Stimulated activated CD8-positive, alpha-beta memory T cell treated with anti-CD3 and anti-CD28 coated beads, Interleukin-7, amount 100 ng/mL, for 24 hours (primary cell): Measurements from ENCODE around the gene LHFPL2.

Source experiments
- DNase-seq: peaks from one replicate; pipeline ENCODE4 v3.0.0-alpha.2; 2020; ENCODE audit warnings: low read depth

Gene LHFPL2

DNA sequence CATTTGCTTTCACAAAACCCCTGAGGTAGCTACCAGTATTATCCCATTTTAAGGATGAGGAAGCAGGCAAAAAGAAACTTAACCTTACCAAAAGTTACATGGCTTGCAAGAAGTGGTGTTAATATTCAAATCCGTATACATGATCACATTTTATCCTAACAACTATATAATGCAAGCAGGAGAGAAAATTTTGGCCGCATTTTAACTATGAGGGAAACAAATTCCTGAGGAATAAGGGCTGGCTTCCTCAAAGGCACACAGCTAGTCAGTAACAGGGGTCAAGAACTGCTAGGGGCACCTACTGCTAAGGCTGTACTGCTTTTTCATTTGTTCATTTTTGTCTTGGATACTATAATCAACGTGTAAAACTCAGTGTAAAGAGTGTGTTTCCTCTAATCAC lies 81.0 kb downstream of the LHFPL2 start:
- DNase-seq: no peak

DNA sequence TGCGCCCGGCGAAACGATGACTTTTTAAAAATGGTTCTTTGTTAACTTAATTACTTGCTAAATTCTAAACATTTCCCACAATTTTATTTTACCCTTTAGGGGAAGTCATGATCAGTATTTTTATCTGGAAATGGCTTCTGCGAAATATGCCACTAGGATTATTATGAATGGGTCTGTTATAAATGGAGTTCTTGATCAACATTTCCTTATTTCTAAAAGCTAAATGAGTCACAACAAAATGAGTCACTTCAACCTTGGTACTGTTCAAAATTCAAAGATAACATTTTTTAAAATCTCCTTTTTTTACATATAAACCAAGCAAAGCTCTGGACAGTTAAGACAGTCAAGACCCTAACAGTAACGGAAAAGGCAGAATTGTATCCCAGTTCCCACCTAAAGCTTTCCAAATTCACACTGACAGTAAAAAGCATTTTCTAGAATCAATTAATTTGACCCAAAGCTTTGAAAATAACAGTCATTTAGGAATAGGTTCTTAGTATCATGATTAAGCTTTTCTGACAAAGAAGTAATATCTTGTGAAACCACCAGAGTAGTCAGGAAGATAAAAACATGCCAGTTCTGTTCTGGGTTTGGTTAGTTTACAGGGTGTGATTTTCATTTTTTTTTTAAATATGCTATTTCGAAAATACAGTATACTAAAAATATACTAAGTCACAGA lies 81.7 kb downstream of the LHFPL2 start:
- no peak for DNase-seq

GRCh38 chr5:78565395-78565794 lies 83.2 kb downstream of the LHFPL2 start:
- DNase-seq: no peak

GRCh38 chr5:78563621-78564020 lies 85.0 kb downstream of the LHFPL2 start:
- DNase-seq: no peak

GRCh38 chr5:78562714-78563330 lies 85.8 kb downstream of the LHFPL2 start:
- DNase-seq: no peak

DNA sequence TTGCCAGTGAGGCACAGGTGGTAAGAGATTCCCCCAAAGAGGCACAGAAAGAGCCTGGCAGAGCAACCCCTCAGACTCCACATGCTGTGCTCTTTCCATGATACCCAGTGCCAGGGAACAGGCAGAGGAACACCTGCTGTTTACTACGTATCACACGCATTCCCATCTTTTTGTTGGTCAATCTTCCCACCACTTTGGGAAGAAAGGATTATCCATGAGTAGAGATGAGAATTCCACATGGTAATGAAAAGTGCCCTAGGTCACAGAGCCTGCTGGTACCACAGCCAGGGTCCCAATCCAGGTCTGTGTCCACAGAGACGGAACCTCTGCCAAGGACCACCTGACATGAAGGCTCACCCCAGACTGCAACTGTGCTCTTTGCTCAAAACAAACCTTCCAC lies 86.6 kb downstream of the LHFPL2 start:
- no peak for DNase-seq

GRCh38 chr5:78561261-78561660 lies 87.3 kb downstream of the LHFPL2 start:
- no peak for DNase-seq

DNA sequence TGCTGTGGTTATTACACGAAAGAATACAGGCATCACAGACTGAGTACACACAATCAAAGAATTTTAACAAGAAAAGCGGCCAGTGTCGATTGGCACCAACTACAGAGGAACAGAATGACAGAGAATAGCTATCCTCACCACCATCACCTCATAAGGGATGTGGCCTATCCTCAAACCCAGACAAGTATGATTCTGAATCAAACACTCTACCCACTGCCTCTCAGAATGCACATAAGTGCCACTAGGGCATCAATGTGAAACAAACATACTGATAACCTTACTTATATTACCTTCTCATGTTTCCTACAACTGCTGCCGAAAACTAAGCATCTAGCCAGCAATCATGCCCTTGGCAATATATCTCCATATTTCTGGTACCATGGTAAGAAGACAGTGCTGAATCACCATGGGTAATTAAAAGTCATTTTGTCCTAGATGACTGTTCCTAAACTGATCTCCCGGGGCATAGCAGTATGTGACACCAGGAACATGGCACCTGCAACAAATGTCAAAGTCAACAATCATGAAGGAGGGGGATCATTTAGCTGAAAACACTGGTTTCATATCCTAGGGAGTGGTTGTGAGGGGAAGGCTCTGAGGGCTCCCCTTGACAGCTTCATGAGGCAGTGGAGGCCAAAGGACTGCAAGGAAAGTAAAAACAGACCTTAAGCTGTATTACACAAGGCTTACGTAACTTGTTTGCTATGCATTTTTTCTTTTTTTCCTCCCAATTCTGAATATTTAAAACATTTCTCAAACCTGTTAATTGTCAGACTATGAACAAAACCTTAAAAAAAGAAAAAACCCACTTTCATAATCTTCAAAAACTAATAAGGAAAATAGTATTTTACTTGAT lies 88.3 kb downstream of the LHFPL2 start:
- no peak for DNase-seq

GRCh38 chr5:78557601-78558000 lies 91.0 kb downstream of the LHFPL2 start:
- no peak for DNase-seq

- no peak for DNase-seq
Observed at GRCh38 chr5:78555870-78556269, 92.7 kb downstream of the LHFPL2 start.

- no peak for DNase-seq
Observed at GRCh38 chr5:78554670-78555069, 93.9 kb downstream of the LHFPL2 start.

- DNase-seq: no peak
Observed at GRCh38 chr5:78553580-78554353, 94.8 kb downstream of the LHFPL2 start.

GRCh38 chr5:78552729-78553342 lies 95.7 kb downstream of the LHFPL2 start:
- no peak for DNase-seq

DNA sequence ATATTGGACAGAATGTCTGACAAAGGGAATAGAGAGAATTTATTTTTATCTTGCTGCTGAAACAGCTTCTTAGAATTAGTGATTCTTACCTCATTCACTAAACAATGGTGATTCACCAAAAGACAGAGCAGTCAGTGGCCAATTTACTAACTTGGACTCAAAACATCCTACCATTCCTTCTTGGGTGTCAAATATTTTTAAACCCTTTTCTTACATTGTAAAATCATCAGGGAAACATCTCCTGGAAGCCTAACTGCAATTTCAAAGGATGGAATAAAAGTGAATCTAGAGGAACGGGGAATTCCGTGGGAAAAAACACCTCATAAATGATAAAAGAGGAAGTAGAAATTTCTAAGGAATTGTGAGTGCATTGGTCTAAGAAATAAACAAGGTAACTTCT lies 97.7 kb downstream of the LHFPL2 start:
- DNase-seq: no peak

DNA sequence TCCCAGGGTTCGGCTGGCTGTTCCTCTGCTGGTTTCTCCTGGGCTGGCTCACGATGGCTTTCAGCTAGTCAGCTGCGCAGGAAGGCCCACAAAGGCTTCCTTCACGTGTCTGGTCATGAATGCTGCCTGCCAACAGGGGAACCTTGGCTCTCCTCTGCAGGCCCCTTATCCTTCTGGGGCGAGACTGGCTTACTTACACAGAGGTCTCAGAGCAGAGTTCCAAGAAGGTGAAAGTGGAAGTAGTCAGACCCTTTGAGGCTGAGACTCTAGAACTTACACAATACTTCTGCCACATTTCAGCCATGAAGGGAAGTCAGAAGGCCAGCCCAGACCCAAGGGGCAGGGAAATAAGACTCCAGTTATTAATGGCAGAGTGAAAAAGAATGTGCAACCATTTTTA lies 99.5 kb downstream of the LHFPL2 start:
- DNase-seq: no peak

DNA sequence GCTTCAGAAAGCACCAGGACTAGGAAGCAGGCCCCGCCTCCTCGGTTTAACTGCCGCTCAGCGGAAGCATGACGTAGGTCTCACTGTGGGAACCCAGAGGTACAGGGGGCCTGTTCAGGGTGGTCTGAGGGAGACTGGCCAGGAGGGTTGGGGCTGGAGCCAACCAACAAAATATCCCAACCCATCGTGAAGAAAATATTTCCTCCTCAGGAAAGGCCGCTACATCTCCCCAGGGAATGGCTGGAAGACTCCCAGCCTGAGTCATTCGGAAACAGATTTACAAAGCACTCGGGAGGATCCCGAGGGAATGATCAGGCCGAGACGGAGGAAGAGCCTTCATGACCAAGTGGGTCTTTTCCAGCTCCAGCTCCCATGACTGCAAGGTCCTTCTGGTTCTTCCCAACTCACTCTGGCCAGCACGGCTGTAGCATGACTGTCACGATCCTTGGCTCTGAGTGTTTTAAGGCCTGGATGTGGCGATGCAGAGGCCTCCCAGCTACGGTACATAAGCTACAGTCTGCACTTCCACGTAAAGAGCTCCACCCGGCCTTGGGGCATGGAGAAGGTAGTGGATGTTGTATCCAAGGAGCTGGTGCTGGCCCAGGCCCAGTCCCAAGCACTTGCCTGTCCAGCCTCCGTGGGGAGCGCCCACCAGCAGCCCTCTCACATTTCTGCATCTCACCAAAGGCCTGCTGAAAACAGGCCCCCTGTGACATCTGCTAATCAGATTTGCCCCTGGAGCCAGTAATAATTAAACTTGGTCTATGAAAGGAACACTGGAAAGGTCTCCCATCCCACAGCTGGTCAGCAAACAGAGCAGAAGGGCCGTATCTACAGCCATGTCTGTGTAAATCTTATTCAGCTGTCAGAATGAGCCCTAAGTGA lies 100.6 kb downstream of the LHFPL2 start:
- DNase-seq: no peak

DNA sequence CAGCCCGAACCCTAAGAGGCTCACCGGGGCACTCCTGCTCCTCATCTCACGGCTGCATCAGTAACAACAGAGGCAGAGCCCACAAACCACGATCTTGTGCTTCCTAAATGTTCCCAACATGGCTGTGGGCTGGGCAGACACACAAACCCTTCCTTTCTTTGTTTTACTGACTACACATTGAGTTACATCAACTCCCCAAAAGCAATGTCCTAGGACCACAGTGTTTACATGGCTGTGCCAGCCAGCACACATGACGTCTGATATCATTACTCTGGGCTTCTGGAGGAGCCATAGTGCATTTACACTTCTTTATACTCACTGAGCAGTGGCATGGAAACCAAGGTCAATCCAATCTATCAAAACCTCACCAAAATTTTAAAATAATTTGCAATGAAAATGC lies 101.4 kb downstream of the LHFPL2 start:
- DNase-seq: no peak

- DNase-seq: no peak
Observed at GRCh38 chr5:78546276-78546996, 102.1 kb downstream of the LHFPL2 start.

- DNase-seq: no peak
Observed at GRCh38 chr5:78545406-78545805, 103.2 kb downstream of the LHFPL2 start.

DNA sequence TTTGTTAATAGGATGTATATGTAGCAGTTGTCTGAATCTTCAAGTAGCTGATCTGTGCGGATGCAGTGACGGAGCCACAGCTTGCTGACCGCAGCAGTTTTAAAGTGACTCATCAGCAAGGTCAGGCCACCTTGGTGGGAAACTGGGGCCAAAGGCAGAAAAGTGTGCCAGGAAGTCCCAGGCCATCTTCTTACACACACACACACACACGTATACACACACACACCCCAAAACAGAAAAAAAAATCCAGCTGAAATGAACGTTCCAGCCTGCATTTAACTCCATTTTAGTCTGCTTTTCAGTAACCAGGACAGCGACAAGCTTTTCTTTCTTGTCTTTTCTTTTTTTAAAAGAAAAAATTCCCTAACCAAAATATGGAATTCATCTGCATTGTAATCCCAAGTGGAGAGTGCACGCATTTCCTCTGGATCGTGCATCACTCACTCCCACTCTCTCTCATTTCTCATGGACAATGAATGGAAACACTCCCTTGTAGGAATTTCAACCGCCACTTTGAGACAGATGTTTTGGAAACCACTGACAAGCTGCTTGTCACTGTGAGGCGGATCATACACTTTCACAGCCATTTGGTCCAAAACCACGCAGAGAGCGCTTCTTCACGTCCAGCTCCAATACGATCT lies 103.9 kb downstream of the LHFPL2 start:
- DNase-seq: no peak
